WERI-Rb-1 (cell line): Measurements from ENCODE around the gene SLC35F4.
"Not testable (repeated sequence)": the region's sequence is repeated elsewhere in the genome, so short reads cannot be mapped to it uniquely, and the experiment has no call there.

Experiments used
- DNase-seq: peaks from one replicate; pipeline ENCODE4 v3.0.0-alpha.2; 2020
- H3K27ac ChIP-seq: fragments of 250-450 bp; sonication (Bioruptor Pico); 2 replicates; pipeline ENCODE4 v1.5.1; 2020; ENCODE audit warnings: mild to moderate bottlenecking, moderate library complexity
- H3K27me3 ChIP-seq: fragments of 250-450 bp; sonication (Bioruptor Pico); 2 replicates; pipeline ENCODE4 v1.5.1; 2021; ENCODE audit warnings: mild to moderate bottlenecking, low read depth, moderate library complexity; ENCODE audit not compliant: insufficient read depth, severe bottlenecking
- H3K36me3 ChIP-seq: fragments of 250-450 bp; sonication (Bioruptor Pico); 2 replicates; pipeline ENCODE4 v1.5.1; 2020; ENCODE audit warnings: mild to moderate bottlenecking, moderate library complexity
- H3K4me3 ChIP-seq: 2 replicates; pipeline ENCODE4 v1.5.1; 2011; ENCODE audit warnings: low read depth, mild to moderate bottlenecking, control low read depth, low read length
- H3K9me3 ChIP-seq: fragments of 250-450 bp; sonication (Bioruptor Pico); 2 replicates; pipeline ENCODE4 v1.5.1; 2021; ENCODE audit warnings: mild to moderate bottlenecking, moderate library complexity; ENCODE audit not compliant: severe bottlenecking
- TF ChIP-seq, protein P1 (sequence below): IDR thresholded peaks from 2 replicates; pipeline ENCODE4 v1.5.1; 2011; ENCODE audit warnings: low read depth, mild to moderate bottlenecking, control low read depth, inconsistent platforms, low read length

The SLC35F4 gene

GRCh38 chr14:57864659-57865058 is 1.2 kb downstream of the SLC35F4 start:
- H3K27ac ChIP-seq = no peak overlapping the region
- peaks cover 21% of the 10 kb centered on the region for H3K27me3 ChIP-seq
- H3K4me3 ChIP-seq = peak overlapping the region; percentile 72
- H3K36me3 ChIP-seq = no peaks in the 10 kb centered on the region
- TF ChIP-seq, protein P1, sequence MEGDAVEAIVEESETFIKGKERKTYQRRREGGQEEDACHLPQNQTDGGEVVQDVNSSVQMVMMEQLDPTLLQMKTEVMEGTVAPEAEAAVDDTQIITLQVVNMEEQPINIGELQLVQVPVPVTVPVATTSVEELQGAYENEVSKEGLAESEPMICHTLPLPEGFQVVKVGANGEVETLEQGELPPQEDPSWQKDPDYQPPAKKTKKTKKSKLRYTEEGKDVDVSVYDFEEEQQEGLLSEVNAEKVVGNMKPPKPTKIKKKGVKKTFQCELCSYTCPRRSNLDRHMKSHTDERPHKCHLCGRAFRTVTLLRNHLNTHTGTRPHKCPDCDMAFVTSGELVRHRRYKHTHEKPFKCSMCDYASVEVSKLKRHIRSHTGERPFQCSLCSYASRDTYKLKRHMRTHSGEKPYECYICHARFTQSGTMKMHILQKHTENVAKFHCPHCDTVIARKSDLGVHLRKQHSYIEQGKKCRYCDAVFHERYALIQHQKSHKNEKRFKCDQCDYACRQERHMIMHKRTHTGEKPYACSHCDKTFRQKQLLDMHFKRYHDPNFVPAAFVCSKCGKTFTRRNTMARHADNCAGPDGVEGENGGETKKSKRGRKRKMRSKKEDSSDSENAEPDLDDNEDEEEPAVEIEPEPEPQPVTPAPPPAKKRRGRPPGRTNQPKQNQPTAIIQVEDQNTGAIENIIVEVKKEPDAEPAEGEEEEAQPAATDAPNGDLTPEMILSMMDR = no peak
- DNase-seq = no peak
- H3K9me3 ChIP-seq = no peaks in the 10 kb centered on the region

- TF ChIP-seq, protein P1 = no peak
- DNase-seq = no peak
- no peak overlapping the region for H3K4me3 ChIP-seq
- no peaks in the 10 kb centered on the region for H3K36me3 ChIP-seq
- no peaks in the 10 kb centered on the region for H3K9me3 ChIP-seq
- H3K27me3 ChIP-seq = peaks cover 21% of the 10 kb centered on the region
- no peak overlapping the region for H3K27ac ChIP-seq
Measured at GRCh38 chr14:57863471-57863870, 2.4 kb downstream of the SLC35F4 start.

GRCh38 chr14:57855666-57856065 is 10.2 kb downstream of the SLC35F4 start:
- not testable (repeated sequence) for H3K9me3 ChIP-seq, H3K4me3 ChIP-seq, H3K36me3 ChIP-seq, H3K27me3 ChIP-seq, H3K27ac ChIP-seq, DNase-seq

- Histone ChIP-seq H3K4me3 (no peak overlapping the region), H3K27me3 (no peaks in the 10 kb centered on the region), H3K9me3 (peaks cover 3% of the 10 kb centered on the region), H3K36me3 (no peaks in the 10 kb centered on the region), H3K27ac (no peak overlapping the region)
- DNase-seq = no peak
- TF ChIP-seq, protein P1 = no peak
Measured at GRCh38 chr14:57854571-57854970, 11.3 kb downstream of the SLC35F4 start.

DNA sequence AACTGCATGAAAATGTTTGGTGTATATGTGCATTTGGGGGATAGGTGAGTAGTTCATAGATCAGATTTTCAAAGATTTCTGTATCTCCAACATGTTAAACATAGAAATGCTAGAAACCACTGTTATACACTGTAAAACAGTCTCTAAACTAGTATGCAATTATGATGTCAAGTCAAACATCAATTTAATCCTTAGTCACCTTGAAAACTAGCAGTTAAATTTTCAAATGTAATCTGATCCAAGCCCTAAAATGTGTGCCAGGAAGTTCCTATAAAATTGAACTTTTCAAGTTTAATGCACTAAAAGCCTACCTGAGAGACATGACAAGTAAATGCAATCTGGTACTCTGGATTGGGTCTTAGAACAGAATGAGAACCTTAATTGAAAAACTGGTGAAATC is 14.5 kb downstream of the SLC35F4 start:
- no peak overlapping the region for H3K4me3 ChIP-seq
- DNase-seq = no peak
- H3K9me3 ChIP-seq = peaks cover 3% of the 10 kb centered on the region
- no peaks in the 10 kb centered on the region for H3K27me3 ChIP-seq
- H3K27ac ChIP-seq = no peak overlapping the region
- H3K36me3 ChIP-seq = no peaks in the 10 kb centered on the region
- TF ChIP-seq, protein P1 = no peak

- H3K4me3 ChIP-seq = no peak overlapping the region
- no peak overlapping the region for H3K27ac ChIP-seq
- no peak for DNase-seq
- TF ChIP-seq, protein P1 = no peak
- no peaks in the 10 kb centered on the region for H3K27me3 ChIP-seq
- H3K9me3 ChIP-seq = no peaks in the 10 kb centered on the region
- no peaks in the 10 kb centered on the region for H3K36me3 ChIP-seq
Measured at GRCh38 chr14:57848786-57849185, 17.1 kb downstream of the SLC35F4 start.
